BE2C (cell line): ENCODE results near the gene CFAP221.

Experiments used
- DNase-seq: peaks from one replicate; pipeline ENCODE4 v3.0.0-alpha.2; 2020
- H3K27me3 ChIP-seq: fragments of 250-450 bp; sonication (Bioruptor Pico); 2 replicates; pipeline ENCODE4 v1.5.1; 2020; ENCODE audit warnings: mild to moderate bottlenecking
- H3K36me3 ChIP-seq: fragments of 250-450 bp; sonication (Bioruptor Pico); 2 replicates; pipeline ENCODE4 v1.5.1; 2020; ENCODE audit warnings: mild to moderate bottlenecking
- H3K4me1 ChIP-seq: fragments of 250-450 bp; sonication (Bioruptor Pico); 2 replicates; pipeline ENCODE4 v1.5.1; 2020
- H3K4me3 ChIP-seq: 2 replicates; pipeline ENCODE4 v1.5.1; 2011; ENCODE audit warnings: low read depth, low read length
- H3K9me3 ChIP-seq: fragments of 250-450 bp; sonication (Bioruptor Pico); 2 replicates; pipeline ENCODE4 v1.5.1; 2020
- CTCF ChIP-seq: IDR thresholded peaks from 2 replicates; pipeline ENCODE4 v1.5.1; 2012; ENCODE audit warnings: mild to moderate bottlenecking, low read depth, low read length

The CFAP221 gene

GRCh38 chr2:119544939-119545475 is 758 bp downstream of the CFAP221 start:
- peak overlapping the region; percentile 61 for H3K4me3 ChIP-seq
- no peak for DNase-seq

DNA sequence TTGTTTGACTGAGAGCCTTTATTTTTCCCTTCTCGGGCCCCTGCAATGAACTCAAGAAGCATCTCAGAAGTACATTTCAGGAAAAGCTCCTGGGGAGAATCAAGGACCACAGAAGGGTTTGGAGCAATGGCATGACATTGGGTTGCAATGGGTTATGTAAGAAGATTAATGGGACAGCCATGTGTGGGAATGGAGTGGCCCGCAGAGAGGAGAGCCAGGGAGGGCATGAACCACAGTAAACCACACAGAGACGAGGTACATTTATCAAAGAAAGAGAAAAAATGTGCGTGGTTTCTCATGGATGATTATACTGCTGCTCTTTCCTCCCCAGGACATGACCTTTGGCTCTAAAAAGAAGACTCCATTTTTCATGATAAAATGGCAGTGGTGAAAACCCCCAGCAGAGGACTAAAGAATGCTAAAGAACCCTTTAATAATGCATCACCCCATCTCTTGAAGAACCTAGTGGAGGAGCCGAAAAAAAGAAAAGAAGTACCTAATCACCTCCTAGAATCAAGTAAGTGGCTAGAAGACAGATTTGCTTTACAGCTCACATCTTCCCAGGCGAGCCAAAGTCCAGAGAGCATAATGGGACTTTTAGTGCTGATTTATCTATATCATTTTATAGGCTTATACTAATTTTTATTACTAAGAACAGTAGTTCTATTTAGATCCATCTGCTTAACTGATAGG is 1.7 kb downstream of the CFAP221 start:
- Histone ChIP-seq H3K36me3 (no peaks in the 10 kb centered on the region), H3K9me3 (no peaks in the 10 kb centered on the region), H3K27me3 (no peaks in the 10 kb centered on the region), H3K4me1 (peaks cover 5% of the 10 kb centered on the region), H3K4me3 (no peak overlapping the region)
- no peak for TF ChIP-seq CTCF
- no peak for DNase-seq

More at GRCh38 chr2:119544939-119545475, 758 bp downstream of the CFAP221 start:
- H3K36me3 ChIP-seq, result no peaks in the 10 kb centered on the region
- TF ChIP-seq CTCF, result no peak
- H3K9me3 ChIP-seq, result no peaks in the 10 kb centered on the region
- peaks cover 5% of the 10 kb centered on the region for H3K4me1 ChIP-seq
- no peaks in the 10 kb centered on the region for H3K27me3 ChIP-seq

GRCh38 chr2:119546447-119546767 is 2.2 kb downstream of the CFAP221 start:
- H3K36me3 ChIP-seq, result no peaks in the 10 kb centered on the region
- H3K9me3 ChIP-seq, result no peaks in the 10 kb centered on the region
- H3K27me3 ChIP-seq, result no peaks in the 10 kb centered on the region
- H3K4me1 ChIP-seq, result peaks cover 5% of the 10 kb centered on the region
- no peak for DNase-seq
- no peak for TF ChIP-seq CTCF
- H3K4me3 ChIP-seq, result no peak overlapping the region

DNA sequence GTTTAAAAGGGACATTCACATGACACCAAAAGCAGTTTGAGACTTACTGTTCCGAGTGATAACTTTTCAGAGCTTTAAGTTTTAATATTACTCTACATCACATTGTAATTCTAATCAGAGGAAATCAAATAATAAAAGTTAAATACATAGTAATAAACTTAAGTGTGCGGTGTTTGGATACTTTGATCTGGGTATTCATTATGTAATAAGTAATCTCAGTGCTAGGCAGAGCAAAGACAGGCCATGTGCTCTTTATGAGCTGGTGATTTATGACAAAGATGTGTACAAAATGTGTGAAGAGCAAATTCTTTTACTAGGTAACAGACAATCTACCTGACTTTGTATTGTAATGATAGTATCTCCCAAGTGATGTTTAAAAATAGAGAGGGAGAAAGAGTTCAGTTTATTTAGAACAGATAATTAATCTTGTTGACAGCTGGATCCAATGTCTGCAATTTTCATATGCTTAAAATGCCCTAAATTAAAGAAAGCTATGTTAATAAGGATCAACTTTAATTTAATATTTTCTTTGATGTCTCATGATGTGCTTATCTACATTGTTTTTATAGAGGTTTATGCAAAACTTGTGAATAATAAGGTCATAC is 4.4 kb downstream of the CFAP221 start:
- no peaks in the 10 kb centered on the region for H3K9me3 ChIP-seq
- no peak for TF ChIP-seq CTCF

GRCh38 chr2:119549241-119549640 is 5.0 kb downstream of the CFAP221 start:
- H3K4me1 ChIP-seq, result peaks cover 5% of the 10 kb centered on the region
- no peaks in the 10 kb centered on the region for H3K27me3 ChIP-seq
- DNase-seq, result peak; percentile 26
- no peak for TF ChIP-seq CTCF
- H3K36me3 ChIP-seq, result no peaks in the 10 kb centered on the region
- no peaks in the 10 kb centered on the region for H3K9me3 ChIP-seq
- no peak overlapping the region for H3K4me3 ChIP-seq

More for the DNA sequence above, 4.4 kb downstream of the CFAP221 start:
- H3K27me3 ChIP-seq, result no peaks in the 10 kb centered on the region
- H3K4me1 ChIP-seq, result peaks cover 5% of the 10 kb centered on the region
- H3K4me3 ChIP-seq, result no peak overlapping the region
- H3K36me3 ChIP-seq, result no peaks in the 10 kb centered on the region
- no peak for DNase-seq

GRCh38 chr2:119550346-119550745 is 6.1 kb downstream of the CFAP221 start:
- no peaks in the 10 kb centered on the region for H3K27me3 ChIP-seq
- H3K4me1 ChIP-seq, result peaks cover 5% of the 10 kb centered on the region
- no peak overlapping the region for H3K4me3 ChIP-seq
- TF ChIP-seq CTCF, result no peak
- DNase-seq, result no peak
- H3K36me3 ChIP-seq, result no peaks in the 10 kb centered on the region
- H3K9me3 ChIP-seq, result no peaks in the 10 kb centered on the region
